ENCODE measurements around the gene SOAT2.
"Not testable (repeated sequence)": the region's sequence is repeated elsewhere in the genome, so short reads cannot be mapped to it uniquely, and the experiment has no call there.

SOAT2 gene

GRCh38 chr12:53161119-53161911 lies 58.0 kb downstream of the SOAT2 start:
- intact Hi-C loops (cut with DNase I; ENCODE audit: low total_unique reads) = no loop called here
- Histone ChIP-seq H3K36me3 (peaks cover 0 to 27% (median under 1%) of the 10 kb centered on the region in 3 donors), H3K27me3 (no peaks in the 10 kb centered on the region), H3K4me1 (peaks cover 0 to 37% (median 27%) of the 10 kb centered on the region in 4 donors), H3K9me3 (no peaks in the 10 kb centered on the region), H3K4me3 (no peak overlapping the region), H3K27ac (no peak overlapping the region)
- no peak for DNase-seq
- no peak for TF ChIP-seq CTCF (IDR thresholded peaks at IDR 0.05)

- H3K4me1 ChIP-seq = peaks cover 0 to 20% (median 17%) of the 10 kb centered on the region in 4 donors
- H3K4me3 ChIP-seq; H3K9me3 ChIP-seq; H3K27ac ChIP-seq; intact Hi-C loops (cut with DNase I; ENCODE audit: low total_unique reads); H3K27me3 ChIP-seq; DNase-seq: not testable (repeated sequence)
- H3K36me3 ChIP-seq = peaks cover 0 to 43% (median 9%) of the 10 kb centered on the region in 3 donors
These were observed 59.7 kb downstream of the SOAT2 start for GRCh38 chr12:53163008-53163407.

GRCh38 chr12:53166837-53167236 lies 63.6 kb downstream of the SOAT2 start:
- Histone ChIP-seq H3K4me3 (no peak overlapping the region), H3K27me3 (no peaks in the 10 kb centered on the region), H3K4me1 (peaks cover 0 to 7% (median 0%) of the 10 kb centered on the region in 4 donors), H3K36me3 (peaks cover 23 to 62% (median 32%) of the 10 kb centered on the region in 3 donors), H3K9me3 (no peaks in the 10 kb centered on the region), H3K27ac (no peak overlapping the region)
- TF ChIP-seq CTCF (IDR thresholded peaks at IDR 0.05) = no peak
- DNase-seq = no peak
- intact Hi-C loops (cut with DNase I; ENCODE audit: low total_unique reads) = no loop called here

DNA sequence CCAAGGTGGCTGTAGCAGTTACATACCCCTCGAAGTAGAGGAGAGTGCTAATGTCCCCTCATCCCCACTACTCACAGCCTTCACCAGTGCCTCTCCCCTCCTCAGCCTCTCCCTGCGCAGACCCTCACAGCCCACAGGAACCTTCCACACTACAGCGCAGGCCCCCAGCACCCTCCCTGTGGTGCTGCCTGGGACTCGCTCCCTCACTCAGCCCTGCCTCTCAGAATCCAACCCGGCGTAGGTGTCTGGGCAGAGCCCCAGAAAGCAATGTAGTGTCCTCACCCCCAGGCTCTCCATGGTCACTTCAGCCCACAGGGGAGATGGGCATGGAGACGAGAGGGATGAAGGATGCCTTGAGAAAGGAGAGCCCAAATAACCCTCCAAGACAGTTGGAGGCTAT lies 66.4 kb downstream of the SOAT2 start:
- H3K4me1 ChIP-seq = peaks cover 0 to 14% (median 0%) of the 10 kb centered on the region in 4 donors
- intact Hi-C loops (cut with DNase I; ENCODE audit: low total_unique reads) = no loop called here
- H3K27me3 ChIP-seq = no peaks in the 10 kb centered on the region
- H3K9me3 ChIP-seq = no peaks in the 10 kb centered on the region
- no peak for TF ChIP-seq CTCF (IDR thresholded peaks at IDR 0.05)
- DNase-seq = no peak
- no peak overlapping the region for H3K27ac ChIP-seq
- no peak overlapping the region for H3K4me3 ChIP-seq
- H3K36me3 ChIP-seq = peaks cover 27 to 76% (median 38%) of the 10 kb centered on the region in 3 donors

GRCh38 chr12:53170215-53170614 lies 66.9 kb downstream of the SOAT2 start:
- no peaks in the 10 kb centered on the region for H3K9me3 ChIP-seq
- no peak for TF ChIP-seq CTCF (IDR thresholded peaks at IDR 0.05)
- intact Hi-C loops (cut with DNase I; ENCODE audit: low total_unique reads) = no loop called here
- no peak for DNase-seq
- no peak overlapping the region for H3K27ac ChIP-seq
- H3K4me1 ChIP-seq = peaks cover 0 to 20% (median 0%) of the 10 kb centered on the region in 4 donors
- no peaks in the 10 kb centered on the region for H3K27me3 ChIP-seq
- no peak overlapping the region for H3K4me3 ChIP-seq
- H3K36me3 ChIP-seq = peaks cover 27 to 73% (median 38%) of the 10 kb centered on the region in 3 donors

DNA sequence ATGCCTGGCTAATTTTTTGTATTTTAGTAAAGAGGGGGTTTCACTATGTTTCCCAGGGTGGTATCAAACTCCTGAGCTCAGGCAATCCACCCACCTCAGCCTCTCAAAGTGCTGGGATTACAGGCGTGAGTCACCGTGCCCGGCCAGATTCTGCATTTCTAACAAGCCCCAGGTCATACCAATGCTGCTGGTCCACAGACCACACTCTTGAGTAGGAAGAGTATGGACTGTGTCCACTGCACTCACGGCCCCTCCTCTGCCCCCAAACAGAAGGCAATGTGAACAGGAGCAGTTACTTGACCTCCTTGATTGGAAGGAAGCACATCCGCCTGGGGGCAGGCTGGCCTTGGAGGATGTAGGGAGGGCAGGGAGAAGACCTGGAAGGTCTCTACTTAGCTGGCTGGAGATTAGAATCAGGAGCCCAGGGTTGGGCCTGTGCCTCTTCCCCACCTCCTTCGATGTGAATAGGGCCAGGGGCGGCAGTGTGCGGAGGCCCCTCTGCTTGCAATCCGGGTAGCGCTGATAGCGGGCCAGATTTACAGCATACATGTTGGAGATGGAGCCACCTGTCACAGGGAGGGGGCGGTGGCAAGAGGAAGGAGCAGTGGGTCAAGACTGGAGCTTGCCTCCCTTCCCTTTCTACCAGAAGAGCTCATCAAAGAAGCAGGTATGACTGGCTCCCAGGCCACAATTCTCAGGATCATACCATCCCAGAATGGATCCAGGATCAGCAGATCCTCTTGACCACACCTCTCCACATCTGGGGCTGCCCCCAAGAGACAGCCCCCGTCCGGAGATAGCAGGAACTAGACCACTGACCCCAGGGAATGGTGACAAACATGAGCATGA lies 67.8 kb downstream of the SOAT2 start:
- DNase-seq = no peak
- Histone ChIP-seq H3K4me1 (peaks cover 0 to 20% (median 0%) of the 10 kb centered on the region in 4 donors), H3K27ac (no peak overlapping the region), H3K9me3 (no peaks in the 10 kb centered on the region), H3K36me3 (peaks cover 27 to 69% (median 38%) of the 10 kb centered on the region in 3 donors), H3K4me3 (no peak overlapping the region), H3K27me3 (no peaks in the 10 kb centered on the region)
- no peak for TF ChIP-seq CTCF (IDR thresholded peaks at IDR 0.05)
- intact Hi-C loops (cut with DNase I; ENCODE audit: low total_unique reads) = no loop called here
